Lower leg skin (tissue), 4 donors: ENCODE results near the gene ABHD8. TPM values are rescaled to one million over a fixed set of nuclear protein-coding genes. Genes with fewer than 3 reads are reported as not detected.

ENCODE experiments used
- DNase-seq, 2 donors: peaks; one replicate each; pipeline ENCODE4 v3.0.0-alpha.2; 2019; ENCODE audit warnings: low spot score in 2 of 2
- H3K4me3 ChIP-seq: fragments of 200-600 bp; sonication (generic); 2 replicates; pipeline ENCODE4 v1.5.1; 2017; ENCODE audit warnings: mild to moderate bottlenecking, low read depth; ENCODE audit not compliant: poor library complexity, severe bottlenecking
- POLR2A ChIP-seq, 2 donors: fragments of 450-650 bp; IDR thresholded peaks; one replicate each; pipeline ENCODE4 v1.6.1; 2016 to 2017; ENCODE audit warnings: antibody characterized with exemption in 2 of 2, mild to moderate bottlenecking in 1 of 2, moderate library complexity in 1 of 2
- WGBS, 2 donors: methylation state at CpG; one replicate each; pipeline ENCODE4 v1.1.5; 2018; 5-methylcytosine and 5-hydroxymethylcytosine counted together
- intact Hi-C: fragments of 100-400 bp; cut with DNase I; formaldehyde crosslinking; loops from one replicate; pipeline ENCODE4 v1.15.0; 2023; ENCODE audit warnings: low total_unique reads
- total RNA-seq, 4 donors: library from RNA; depleted of rRNA; stranded (reverse); fragments of >200 nt; gene quantifications; one replicate each; pipeline ENCODE4 v1.1.0, GENCODE V29; 2016
- TF ChIP-seq, protein P1 (sequence below), 3 donors: fragments of 450-650 bp; IDR thresholded peaks; one replicate each; pipeline ENCODE4 v1.5.1; 2016; ENCODE audit warnings: antibody characterized with exemption in 3 of 3, mild to moderate bottlenecking in 3 of 3, moderate library complexity in 2 of 3

ABHD8 gene, protein sequence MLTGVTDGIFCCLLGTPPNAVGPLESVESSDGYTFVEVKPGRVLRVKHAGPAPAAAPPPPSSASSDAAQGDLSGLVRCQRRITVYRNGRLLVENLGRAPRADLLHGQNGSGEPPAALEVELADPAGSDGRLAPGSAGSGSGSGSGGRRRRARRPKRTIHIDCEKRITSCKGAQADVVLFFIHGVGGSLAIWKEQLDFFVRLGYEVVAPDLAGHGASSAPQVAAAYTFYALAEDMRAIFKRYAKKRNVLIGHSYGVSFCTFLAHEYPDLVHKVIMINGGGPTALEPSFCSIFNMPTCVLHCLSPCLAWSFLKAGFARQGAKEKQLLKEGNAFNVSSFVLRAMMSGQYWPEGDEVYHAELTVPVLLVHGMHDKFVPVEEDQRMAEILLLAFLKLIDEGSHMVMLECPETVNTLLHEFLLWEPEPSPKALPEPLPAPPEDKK
- total RNA-seq: 10 to 100 TPM; 20.2 to 34.9 (median 27.7) TPM

DNA sequence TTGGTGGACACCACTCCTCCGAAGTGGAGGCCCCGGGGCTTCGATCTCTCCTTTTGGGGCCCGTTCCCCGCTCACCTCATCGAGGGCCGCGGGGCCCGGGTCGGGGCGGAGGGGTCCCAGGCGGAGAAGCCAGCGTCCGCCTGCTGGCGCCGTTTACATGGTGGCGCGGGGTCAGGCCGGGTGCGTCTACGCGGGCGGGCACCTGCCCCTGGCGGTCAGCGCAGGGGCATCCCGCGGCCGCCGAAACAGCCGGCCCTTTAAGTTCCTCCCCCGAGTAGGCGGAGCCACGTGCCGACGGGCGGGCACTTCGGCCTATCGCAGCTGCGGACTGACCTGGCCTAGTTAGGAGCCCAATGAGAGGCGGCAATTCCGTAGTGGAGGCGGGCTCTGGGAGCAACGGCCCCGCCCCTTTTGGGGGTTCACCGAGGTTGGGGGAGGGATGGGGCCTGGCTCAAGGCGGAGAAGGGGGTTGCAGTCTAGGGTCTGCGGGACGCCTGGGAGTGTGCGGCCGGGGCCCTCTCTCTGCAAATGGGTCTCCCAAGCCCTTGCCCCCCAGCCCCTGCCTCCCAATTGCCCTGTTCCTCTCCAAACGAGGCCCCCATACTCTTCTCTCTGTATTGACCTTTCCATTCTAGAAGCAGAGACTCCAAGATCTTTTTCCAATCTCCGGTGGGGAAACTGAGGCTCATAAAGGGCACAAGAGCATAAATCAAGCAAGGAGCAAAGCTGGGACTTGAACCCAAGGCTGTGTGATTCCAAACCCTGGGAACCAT is at the start of gene ABHD8:
ABHD8 (minus strand) TSS at position 259 of the 773 bp plus-strand sequence. CDS start 1,809 bp downstream, outside the sequence.
- TF ChIP-seq, protein P1, sequence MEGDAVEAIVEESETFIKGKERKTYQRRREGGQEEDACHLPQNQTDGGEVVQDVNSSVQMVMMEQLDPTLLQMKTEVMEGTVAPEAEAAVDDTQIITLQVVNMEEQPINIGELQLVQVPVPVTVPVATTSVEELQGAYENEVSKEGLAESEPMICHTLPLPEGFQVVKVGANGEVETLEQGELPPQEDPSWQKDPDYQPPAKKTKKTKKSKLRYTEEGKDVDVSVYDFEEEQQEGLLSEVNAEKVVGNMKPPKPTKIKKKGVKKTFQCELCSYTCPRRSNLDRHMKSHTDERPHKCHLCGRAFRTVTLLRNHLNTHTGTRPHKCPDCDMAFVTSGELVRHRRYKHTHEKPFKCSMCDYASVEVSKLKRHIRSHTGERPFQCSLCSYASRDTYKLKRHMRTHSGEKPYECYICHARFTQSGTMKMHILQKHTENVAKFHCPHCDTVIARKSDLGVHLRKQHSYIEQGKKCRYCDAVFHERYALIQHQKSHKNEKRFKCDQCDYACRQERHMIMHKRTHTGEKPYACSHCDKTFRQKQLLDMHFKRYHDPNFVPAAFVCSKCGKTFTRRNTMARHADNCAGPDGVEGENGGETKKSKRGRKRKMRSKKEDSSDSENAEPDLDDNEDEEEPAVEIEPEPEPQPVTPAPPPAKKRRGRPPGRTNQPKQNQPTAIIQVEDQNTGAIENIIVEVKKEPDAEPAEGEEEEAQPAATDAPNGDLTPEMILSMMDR (IDR thresholded peaks at IDR 0.05): no peak
- no peak for TF ChIP-seq POLR2A (IDR thresholded peaks at IDR 0.05)
- intact Hi-C loops: no loop called here
- WGBS, 2 donors: 2 to 3% methylated on average over 22 to 35 of the region's 52 CpGs

DNA sequence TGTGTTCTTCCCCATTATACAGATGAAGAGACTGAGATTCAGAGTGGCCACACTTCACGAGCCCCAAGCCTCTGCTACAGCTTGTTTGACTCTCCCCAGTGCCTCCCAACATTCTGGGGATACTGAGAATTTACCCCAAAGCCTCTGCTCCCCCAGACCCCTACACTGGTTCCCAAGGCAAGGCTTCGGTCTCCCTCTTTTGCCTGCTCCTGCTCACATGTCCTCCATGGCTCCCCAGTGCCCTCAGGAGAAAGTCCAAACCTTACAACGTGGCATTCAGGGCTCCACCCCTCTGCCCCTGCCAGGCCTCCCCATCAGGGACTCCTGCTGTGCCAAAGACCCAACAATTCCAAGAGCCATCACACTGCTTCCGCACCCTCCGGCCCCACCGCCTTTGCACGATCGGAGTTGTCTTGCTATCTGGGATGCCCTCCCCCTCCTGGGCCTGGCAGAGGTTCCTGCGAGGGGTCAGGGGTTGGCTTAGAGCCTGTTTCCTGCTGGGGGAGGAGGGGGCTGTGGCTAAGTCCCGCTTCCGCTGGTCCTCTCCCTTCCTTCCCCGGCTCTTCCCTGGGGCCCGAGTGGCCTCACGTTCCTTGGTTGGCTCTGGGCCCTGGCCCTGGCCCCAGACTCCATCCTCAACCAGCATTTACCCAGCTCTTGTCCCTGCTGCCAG is 49.5 kb upstream of the ABHD8 start:
- WGBS, 2 donors: 39 to 44% methylated on average over 14 of the region's 14 CpGs
- DNase-seq: no peak
- TF ChIP-seq, protein P1 (IDR thresholded peaks at IDR 0.05): no peak
- TF ChIP-seq POLR2A (IDR thresholded peaks at IDR 0.05): no peak

More for the DNA sequence above, at the start of gene ABHD8:
- peak within 1 kb of the TSS; percentile 71 for H3K4me3 ChIP-seq
- peak; percentile 94 to 99 for DNase-seq

DNA sequence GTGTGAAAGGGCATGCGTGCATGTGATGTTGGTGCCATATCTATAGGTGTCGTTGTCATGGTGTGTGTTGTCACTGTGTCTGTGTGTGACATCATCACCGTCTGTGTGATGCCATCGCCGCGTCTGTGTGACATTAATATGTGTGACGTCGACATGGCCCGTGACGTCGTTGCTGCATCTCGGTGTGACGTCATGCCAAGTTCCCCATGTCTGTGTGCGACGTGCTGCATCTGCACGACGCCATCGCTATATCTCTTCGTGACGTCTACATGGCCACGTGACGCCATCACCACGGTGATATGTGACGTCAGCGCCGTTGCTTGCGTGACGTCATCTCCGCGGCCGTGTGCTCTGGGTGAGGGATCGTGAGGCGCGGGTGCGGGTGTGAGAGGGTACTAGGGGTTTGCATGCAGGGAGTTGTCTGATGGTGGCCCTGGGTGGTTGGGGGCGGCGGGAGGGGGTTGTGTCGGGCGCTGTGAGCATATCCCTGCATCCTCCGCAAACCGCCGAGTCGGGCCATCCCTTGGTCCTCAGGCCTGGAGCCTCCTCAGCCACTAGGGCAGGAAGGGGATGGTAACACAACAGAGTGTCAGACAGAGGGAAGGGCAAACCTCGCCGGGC is 48.7 kb upstream of the ABHD8 start:
- intact Hi-C loops: no loop called here
- 88 to 89% methylated on average over 45 of the region's 45 CpGs for WGBS, 2 donors
- H3K4me3 ChIP-seq: no peak overlapping the region
- TF ChIP-seq POLR2A (IDR thresholded peaks at IDR 0.05): no peak
- TF ChIP-seq, protein P1 (IDR thresholded peaks at IDR 0.05): no peak
- no peak for DNase-seq

More for the DNA sequence above, 49.5 kb upstream of the ABHD8 start:
- intact Hi-C loops: no loop called here
- H3K4me3 ChIP-seq: no peak overlapping the region

DNA sequence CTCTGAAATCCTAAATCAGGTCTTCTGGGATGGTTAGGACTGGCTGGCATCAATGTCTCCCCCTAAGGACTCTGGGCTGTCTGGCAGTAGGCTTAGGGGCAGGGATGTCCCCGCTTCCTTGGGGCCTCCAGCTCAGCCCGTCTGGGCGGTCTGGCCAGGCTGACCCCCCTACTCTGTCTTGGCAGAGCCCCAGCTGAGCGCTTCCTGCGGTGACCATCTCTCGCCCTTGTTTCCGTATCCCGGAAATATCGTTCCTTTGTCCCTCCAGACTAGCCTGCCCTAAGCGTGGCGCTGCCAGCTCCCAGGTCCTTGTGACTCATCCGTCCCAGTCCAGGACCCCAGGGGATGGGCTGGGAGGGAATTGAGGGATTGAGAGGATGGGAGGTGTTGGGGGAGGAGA is 45.5 kb upstream of the ABHD8 start:
- no peak overlapping the region for H3K4me3 ChIP-seq
- no peak for TF ChIP-seq POLR2A (IDR thresholded peaks at IDR 0.05)
- TF ChIP-seq, protein P1 (IDR thresholded peaks at IDR 0.05): no peak
- 0 to 9% methylated on average over 12 of the region's 12 CpGs for WGBS, 2 donors
- intact Hi-C loops: no loop called here
- no peak for DNase-seq

DNA sequence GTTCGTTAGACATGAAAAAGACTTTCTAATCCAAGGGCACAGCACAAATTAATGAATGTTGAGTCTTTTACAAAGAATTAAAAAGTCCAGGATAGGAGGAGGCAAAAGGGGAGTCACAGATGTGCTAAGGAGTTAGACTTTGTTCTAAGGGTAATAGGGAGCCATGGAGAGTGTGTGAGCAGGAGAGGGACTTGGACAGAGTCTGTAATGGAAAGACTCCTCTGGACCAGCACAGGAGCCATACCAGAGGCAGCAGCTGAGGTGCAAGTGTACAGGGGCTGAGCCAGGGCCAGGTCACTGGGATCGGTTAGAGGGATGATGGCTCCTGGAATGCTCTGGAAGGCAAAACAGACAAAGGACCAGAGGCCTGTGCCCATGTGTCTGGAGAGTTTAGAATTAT is 44.7 kb upstream of the ABHD8 start:
- DNase-seq: no peak
- intact Hi-C loops: no loop called here
- TF ChIP-seq, protein P1 (IDR thresholded peaks at IDR 0.05): no peak
- TF ChIP-seq POLR2A (IDR thresholded peaks at IDR 0.05): no peak
- WGBS, 2 donors: 67% methylated on average over 2 of the region's 2 CpGs
- H3K4me3 ChIP-seq: no peak overlapping the region
